Activated T-helper 2 cell treated with anti-CD3 and anti-CD28 coated beads, Interferon-gamma antibody, Interleukin-2, Interleukin-4, amounts not matched to agents 10 μg/mL and 5 μg/mL and 100 μg/mL, durations not matched to agents 14 hours and 24 hours and 36 hours (primary cell): Measurements from ENCODE around the gene POTEB3. TPM values are rescaled to one million over a fixed set of nuclear protein-coding genes. Genes with fewer than 3 reads are reported as not detected.
"Not testable (repeated sequence)": the region's sequence is repeated elsewhere in the genome, so short reads cannot be mapped to it uniquely, and the experiment has no call there.

Experiments
- DNase-seq: peaks from one replicate; pipeline ENCODE4 v3.0.0; 2021; ENCODE audit warnings: low spot score
- H3K27ac Mint-ChIP-seq: one replicate; pipeline ENCODE4 v1.8.0; 2021; ENCODE audit warnings: mixed read lengths
- H3K27me3 Mint-ChIP-seq: one replicate; pipeline ENCODE4 v1.8.0; 2021; ENCODE audit warnings: low read depth, mixed read lengths
- H3K36me3 Mint-ChIP-seq: one replicate; pipeline ENCODE4 v1.8.0; 2021; ENCODE audit warnings: low read depth, mixed read lengths
- H3K4me1 Mint-ChIP-seq: one replicate; pipeline ENCODE4 v1.8.0; 2021; ENCODE audit warnings: low read depth, mixed read lengths
- H3K4me3 Mint-ChIP-seq: one replicate; pipeline ENCODE4 v1.8.0; 2021; ENCODE audit warnings: low read depth, mild to moderate bottlenecking, moderate library complexity, mixed read lengths
- H3K9me3 Mint-ChIP-seq: one replicate; pipeline ENCODE4 v1.8.0; 2021; ENCODE audit warnings: mixed read lengths
- intact Hi-C: fragments of 100-400 bp; cut with micrococcal nuclease; formaldehyde crosslinking; loops from one replicate; pipeline ENCODE4 v1.15.1; 2023
- total RNA-seq: library from RNA; stranded (reverse); gene quantifications from 2 replicates; pipeline ENCODE4 v1.2.3, GENCODE V29; 2022

POTEB3 gene
- total RNA-seq = not detected in 2 replicates

DNA sequence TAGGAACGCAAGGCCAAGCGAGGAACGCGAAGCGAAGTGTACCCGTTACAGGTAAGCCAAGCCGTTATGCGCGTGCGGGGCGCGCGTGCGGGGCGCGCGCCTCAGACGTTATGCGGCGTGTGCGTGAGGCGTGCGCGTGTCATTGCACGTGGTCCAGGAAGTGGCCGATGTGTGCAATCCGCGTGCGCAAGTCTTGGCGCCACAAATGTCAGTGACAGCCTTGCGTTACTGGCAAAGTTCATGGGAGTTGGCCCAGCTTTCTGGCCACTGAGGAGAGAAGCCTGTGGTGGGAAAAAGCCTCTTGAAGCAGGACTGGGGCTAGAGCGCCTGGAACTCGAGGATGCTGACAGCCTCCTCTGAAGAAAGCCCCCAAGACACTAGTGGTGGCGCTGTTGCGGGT, at the start of gene POTEB3:
Gene POTEB3 (minus strand): TSS at position 101 of the 400 bp plus-strand sequence. CDS start 488 bp downstream, outside the sequence.
- H3K4me3 Mint-ChIP-seq, DNase-seq, H3K36me3 Mint-ChIP-seq, H3K4me1 Mint-ChIP-seq, H3K27ac Mint-ChIP-seq, H3K27me3 Mint-ChIP-seq, H3K9me3 Mint-ChIP-seq, intact Hi-C loops: not testable (repeated sequence)

DNA sequence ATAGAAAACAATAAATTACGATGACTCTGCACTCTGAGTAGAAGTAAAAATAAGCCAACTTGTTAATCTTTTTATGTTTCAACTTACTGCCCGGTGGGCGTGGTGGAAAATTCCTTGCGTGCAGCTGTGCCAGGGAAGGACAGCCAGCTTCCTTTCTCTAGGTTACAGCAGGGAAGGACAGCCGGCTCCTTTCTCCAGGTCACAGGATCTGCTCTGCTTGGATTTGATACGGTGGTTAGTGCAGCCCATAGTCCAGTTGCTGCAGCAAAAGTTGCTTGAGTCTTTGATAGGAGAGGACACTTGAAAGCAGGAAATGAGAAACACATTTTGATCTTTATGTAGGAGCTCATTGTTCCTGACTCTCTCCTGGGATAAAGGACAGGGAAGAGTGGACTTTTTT, 13.4 kb upstream of the POTEB3 start:
- H3K27me3 Mint-ChIP-seq, H3K27ac Mint-ChIP-seq, intact Hi-C loops, H3K9me3 Mint-ChIP-seq, H3K4me3 Mint-ChIP-seq, H3K4me1 Mint-ChIP-seq, H3K36me3 Mint-ChIP-seq, DNase-seq: not testable (repeated sequence)

DNA sequence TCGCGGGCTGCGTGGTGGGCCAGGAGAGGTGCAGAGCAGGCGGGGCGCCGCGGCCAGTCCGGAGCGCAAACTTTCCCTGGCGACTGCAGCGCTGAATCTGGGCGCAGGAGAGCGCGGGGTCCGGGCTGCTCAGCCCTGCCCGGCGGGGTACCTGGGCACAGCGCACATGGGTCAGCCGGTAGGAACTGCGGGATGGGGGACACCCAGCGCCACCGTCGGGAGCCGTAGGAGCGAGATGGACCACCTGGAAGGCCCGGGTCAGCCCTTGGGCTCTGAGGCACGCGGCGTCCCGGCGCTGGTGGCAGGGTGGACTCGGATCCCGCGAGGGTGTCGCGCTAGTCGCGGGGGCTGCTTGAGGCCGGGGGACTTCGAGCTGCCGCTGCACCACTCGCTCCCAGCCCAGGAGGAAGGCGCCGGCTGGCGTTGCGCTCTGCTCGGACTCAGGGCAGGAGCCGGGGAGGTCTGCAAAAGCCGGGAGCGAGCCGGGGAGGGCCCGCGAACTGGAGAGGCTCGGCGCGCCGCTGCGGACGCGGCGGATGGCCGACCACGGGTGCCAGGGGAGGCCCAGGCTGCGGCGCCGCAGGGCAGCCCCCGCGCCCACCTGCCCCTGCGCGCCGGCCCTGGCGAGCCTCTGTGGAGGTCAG, 11.7 kb upstream of the POTEB3 start:
- H3K4me1 Mint-ChIP-seq, H3K36me3 Mint-ChIP-seq, H3K27ac Mint-ChIP-seq, DNase-seq, H3K9me3 Mint-ChIP-seq, H3K27me3 Mint-ChIP-seq, intact Hi-C loops, H3K4me3 Mint-ChIP-seq: not testable (repeated sequence)

DNA sequence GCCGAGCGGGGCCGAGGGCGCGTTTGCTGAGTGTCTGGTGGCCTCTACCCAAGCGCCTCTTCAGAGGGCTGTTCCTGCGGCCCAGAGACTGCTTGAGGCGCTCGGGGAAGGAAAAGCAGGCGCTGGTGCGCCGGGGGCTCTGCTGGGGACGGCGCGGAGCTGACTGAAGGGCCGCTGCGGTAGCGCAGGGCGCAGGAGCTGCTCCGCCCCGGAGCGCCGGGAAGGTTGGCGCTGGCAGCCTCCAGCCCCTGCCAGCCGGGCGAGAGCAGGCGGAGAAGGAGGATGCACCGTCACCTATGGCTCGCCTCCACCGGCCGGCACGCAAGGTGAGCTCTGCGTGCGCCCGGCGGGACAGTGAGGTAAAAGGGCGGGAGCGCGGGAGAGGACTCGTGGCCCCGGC, 11.2 kb upstream of the POTEB3 start:
- H3K9me3 Mint-ChIP-seq, H3K27me3 Mint-ChIP-seq, intact Hi-C loops, DNase-seq, H3K4me3 Mint-ChIP-seq, H3K27ac Mint-ChIP-seq, H3K4me1 Mint-ChIP-seq, H3K36me3 Mint-ChIP-seq: not testable (repeated sequence)

DNA sequence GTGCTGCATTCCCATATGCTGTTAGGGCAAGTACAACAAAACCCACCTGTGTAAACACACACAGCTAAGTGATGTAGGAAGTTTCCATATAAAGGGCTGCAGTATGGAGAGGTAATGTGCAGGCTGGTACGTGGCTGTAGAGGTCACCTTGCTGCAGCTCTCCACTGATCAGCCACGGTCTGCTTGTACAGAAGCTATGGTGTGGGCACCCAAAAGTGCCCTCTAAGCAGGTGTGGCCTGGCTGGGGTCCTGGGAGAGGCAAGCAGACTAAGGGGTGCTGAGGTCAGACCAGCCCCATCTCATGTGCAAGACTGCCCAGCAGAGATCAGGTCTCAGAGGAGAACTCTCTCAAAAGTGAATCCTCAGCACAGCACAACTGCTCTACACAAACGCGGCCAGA, 32.9 kb downstream of the POTEB3 start:
- H3K27me3 Mint-ChIP-seq, H3K36me3 Mint-ChIP-seq, H3K4me1 Mint-ChIP-seq, H3K27ac Mint-ChIP-seq, H3K4me3 Mint-ChIP-seq, intact Hi-C loops, DNase-seq, H3K9me3 Mint-ChIP-seq: not testable (repeated sequence)

DNA sequence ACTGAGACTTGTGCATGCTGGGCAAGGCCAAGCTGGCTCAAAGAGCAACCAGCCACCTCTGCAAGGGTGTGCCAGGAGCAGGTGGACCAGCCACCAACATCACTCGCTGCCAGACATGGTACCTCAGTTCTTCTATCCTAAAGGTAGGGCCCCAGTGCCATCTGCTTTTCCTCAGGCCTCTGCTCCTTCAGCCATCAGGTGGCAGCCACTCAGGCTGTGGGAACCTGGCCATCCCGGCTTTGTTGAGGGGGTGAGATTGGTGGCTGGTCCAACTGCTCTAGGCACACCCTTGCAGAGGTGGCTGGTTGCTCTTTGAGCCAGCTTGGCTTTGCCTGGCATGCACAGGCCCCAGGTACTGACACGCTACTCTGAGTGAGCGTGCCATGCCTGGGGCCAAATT, 38.8 kb downstream of the POTEB3 start:
- H3K9me3 Mint-ChIP-seq, H3K4me3 Mint-ChIP-seq, H3K27me3 Mint-ChIP-seq, intact Hi-C loops, H3K4me1 Mint-ChIP-seq, H3K27ac Mint-ChIP-seq, DNase-seq, H3K36me3 Mint-ChIP-seq: not testable (repeated sequence)

DNA sequence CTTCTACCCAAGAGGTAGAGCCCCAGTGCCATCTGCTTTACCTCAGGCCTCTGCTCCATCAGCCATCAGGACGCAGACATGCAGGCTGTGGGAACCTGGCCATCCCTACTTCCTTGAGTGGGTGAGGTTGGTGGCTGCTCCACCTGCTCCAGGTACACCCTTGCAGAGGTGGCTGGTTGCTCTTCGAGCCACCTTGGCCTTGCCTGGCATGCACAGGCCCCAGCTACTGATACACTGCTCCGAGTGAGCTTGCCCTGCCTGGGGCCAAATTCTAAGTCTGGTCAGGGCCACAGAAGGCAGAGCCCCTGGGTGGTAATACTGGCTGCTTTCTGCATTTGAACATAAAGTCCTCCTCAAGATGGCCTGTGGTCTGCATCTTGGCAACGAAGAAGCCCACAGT, 41.2 kb downstream of the POTEB3 start:
- DNase-seq, H3K4me1 Mint-ChIP-seq, intact Hi-C loops, H3K27me3 Mint-ChIP-seq, H3K27ac Mint-ChIP-seq, H3K36me3 Mint-ChIP-seq, H3K4me3 Mint-ChIP-seq, H3K9me3 Mint-ChIP-seq: not testable (repeated sequence)

DNA sequence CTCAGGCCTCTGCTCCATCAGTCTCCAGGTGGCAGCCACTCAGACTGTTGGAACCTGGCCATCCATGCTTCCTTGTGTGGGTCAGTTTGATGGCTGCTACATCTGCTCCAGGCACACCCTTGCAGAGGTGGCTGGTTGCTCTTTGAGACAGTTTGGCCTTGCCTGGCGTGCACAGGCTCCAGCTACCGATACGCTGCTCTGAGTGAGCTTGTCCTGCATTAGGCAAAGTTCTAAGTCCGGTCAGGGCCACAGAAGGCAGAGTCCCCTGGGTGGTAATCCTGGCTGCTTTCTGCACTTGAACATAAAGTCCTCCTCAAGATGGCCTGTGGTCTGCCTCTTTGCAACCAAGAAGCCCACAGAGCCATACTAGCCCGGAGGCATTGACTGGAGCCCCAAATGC, 41.8 kb downstream of the POTEB3 start:
- intact Hi-C loops, DNase-seq, H3K4me1 Mint-ChIP-seq, H3K36me3 Mint-ChIP-seq, H3K9me3 Mint-ChIP-seq, H3K27me3 Mint-ChIP-seq, H3K27ac Mint-ChIP-seq, H3K4me3 Mint-ChIP-seq: not testable (repeated sequence)

DNA sequence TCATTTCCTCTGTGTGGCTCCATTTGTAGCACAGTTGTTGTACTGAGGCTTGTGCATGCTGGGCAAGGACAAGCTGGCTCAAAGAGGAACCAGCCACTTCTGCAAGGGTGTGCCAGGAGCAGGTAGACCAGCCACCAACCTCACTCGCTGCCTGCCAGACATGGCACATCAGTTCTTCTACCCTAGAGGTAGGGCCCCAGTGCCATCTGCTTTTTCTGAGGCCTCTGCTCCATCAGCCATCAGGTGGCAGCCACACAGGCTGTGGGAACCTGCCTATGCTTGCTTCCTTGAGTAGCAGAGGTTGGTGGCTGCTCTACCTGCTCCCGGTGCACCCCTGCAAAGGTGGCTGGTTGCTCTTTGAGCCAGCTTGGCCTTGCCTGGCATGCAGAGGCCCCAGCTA, 42.6 kb downstream of the POTEB3 start:
- DNase-seq, intact Hi-C loops, H3K27me3 Mint-ChIP-seq, H3K4me3 Mint-ChIP-seq, H3K36me3 Mint-ChIP-seq, H3K27ac Mint-ChIP-seq, H3K4me1 Mint-ChIP-seq, H3K9me3 Mint-ChIP-seq: not testable (repeated sequence)

DNA sequence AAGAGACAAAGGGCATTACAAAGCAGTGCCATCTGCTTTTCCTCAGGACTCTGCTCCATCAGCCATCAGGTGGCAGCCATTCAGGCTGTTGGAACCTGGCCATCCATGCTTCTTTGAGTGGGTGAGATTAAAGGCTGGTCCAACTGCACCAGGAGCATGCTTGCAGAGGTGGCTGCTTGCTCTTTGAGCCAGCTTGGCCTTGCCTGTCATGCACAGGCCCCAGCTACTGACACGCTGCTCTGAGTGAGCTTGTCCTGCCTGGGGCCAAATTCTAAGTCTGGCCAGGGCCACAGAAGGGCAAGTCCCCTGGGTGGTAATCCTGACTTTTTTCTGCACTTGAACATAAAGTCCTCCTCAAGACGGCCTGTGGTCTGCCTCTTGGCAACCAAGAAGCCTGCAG, 43.1 kb downstream of the POTEB3 start:
- H3K27ac Mint-ChIP-seq, H3K36me3 Mint-ChIP-seq, H3K27me3 Mint-ChIP-seq, H3K9me3 Mint-ChIP-seq, H3K4me1 Mint-ChIP-seq, intact Hi-C loops, DNase-seq, H3K4me3 Mint-ChIP-seq: not testable (repeated sequence)

DNA sequence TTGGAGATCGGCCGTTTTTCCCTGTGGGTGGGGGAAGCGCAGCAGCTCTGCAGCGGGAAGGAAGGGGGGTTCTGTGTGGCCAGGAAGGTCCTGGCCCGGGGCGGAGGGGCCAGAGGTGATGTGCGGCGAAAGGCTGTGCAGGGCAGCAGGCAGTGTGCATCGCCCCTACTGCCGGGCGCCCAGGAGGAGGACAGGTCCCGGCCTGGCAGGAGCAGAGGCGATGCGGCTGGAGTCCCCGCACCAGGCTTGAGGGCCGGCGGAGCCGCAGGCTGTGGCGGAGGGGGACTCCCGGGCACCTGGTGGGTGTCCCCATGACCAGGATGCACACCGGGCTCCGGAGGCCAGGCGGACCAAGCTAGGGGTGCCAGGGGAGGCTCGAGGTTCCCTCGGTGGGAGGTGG, 54.3 kb downstream of the POTEB3 start:
- DNase-seq, H3K4me3 Mint-ChIP-seq, intact Hi-C loops, H3K4me1 Mint-ChIP-seq, H3K36me3 Mint-ChIP-seq, H3K9me3 Mint-ChIP-seq, H3K27me3 Mint-ChIP-seq, H3K27ac Mint-ChIP-seq: not testable (repeated sequence)

DNA sequence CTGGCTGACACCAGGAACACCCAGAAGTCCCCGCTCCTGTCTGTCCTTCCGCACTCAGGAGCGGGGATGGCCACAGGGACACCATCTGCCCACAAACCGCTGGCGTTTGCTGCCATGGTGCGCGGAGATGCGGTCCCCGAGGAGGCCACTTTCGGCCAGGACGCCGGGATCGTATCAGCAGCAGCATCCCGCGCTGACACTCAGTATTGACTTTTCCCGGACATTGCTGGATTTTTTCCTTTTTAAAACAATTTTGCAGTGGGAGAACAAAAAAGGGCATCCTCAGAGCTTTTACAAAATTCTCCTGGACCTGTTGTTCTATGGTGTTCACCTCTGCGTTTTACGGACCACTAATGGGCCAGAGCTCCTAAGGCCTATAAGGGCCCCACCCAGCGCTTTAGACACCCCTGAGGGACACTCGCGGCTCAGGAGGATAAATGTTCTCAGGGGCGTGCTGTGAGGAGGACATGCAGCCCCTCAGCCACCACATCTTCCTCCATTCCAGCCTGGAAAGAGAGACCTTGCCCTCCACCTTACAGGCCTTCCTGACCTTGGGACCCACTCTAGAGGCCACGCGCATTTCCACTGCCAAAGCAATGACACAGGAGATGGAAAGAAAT, 56.3 kb downstream of the POTEB3 start:
- DNase-seq, H3K36me3 Mint-ChIP-seq, H3K27ac Mint-ChIP-seq, H3K27me3 Mint-ChIP-seq, H3K4me1 Mint-ChIP-seq, H3K9me3 Mint-ChIP-seq, H3K4me3 Mint-ChIP-seq, intact Hi-C loops: not testable (repeated sequence)

DNA sequence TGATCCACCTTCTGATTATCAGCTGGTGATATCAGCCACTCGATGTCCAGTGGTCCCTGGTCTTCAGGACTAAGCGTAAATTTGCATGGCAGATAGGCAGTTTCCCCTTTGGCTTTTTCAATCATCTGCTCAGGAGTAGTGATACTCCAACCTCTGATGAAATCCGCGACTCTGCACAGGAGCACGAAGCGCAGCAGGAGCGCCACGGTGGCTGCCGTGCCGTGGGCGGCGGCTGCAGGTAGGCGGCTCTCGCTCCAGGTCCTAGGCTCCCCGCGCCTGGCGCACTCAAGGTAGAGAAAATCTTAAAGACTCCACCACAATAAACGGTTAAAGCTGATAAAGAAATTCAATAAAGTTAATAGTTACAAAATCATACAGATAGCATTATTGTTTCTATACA, 66.6 kb downstream of the POTEB3 start:
- H3K27me3 Mint-ChIP-seq, H3K36me3 Mint-ChIP-seq, intact Hi-C loops, H3K9me3 Mint-ChIP-seq, H3K27ac Mint-ChIP-seq, DNase-seq, H3K4me3 Mint-ChIP-seq, H3K4me1 Mint-ChIP-seq: not testable (repeated sequence)

DNA sequence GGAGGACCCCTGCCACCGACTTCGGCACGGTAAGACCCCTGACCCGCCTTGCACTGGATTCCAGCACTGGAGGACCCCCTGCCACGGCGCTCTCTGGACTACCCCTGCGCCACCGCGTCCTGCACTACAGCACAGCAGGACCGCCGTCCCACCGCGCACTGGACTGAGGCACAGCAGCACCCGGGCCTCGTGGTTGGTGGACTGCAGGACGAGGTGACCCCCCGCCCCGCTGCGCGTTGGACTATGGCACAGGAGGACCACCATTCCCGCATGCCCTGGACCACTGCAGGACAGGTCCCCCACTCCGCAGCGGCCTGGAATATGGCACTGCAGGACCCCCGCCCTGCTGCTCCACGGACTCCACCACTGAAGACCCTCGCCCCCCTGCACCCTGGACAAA, 71.1 kb downstream of the POTEB3 start:
- H3K4me1 Mint-ChIP-seq, H3K9me3 Mint-ChIP-seq, H3K27ac Mint-ChIP-seq, intact Hi-C loops, H3K4me3 Mint-ChIP-seq, H3K27me3 Mint-ChIP-seq, H3K36me3 Mint-ChIP-seq, DNase-seq: not testable (repeated sequence)
